SH-SY5Y (cell line): ENCODE results near the gene DYRK2.

Experiments
- GATA2 ChIP-seq: IDR thresholded peaks from 2 replicates; pipeline ENCODE4 v1.6.1; 2011; ENCODE audit warnings: mild to moderate bottlenecking, low read depth, low read length
- GATA3 ChIP-seq: IDR thresholded peaks from 2 replicates; pipeline ENCODE4 v1.6.1; 2011; ENCODE audit warnings: low read depth, mild to moderate bottlenecking, low read length, moderate library complexity

DNA sequence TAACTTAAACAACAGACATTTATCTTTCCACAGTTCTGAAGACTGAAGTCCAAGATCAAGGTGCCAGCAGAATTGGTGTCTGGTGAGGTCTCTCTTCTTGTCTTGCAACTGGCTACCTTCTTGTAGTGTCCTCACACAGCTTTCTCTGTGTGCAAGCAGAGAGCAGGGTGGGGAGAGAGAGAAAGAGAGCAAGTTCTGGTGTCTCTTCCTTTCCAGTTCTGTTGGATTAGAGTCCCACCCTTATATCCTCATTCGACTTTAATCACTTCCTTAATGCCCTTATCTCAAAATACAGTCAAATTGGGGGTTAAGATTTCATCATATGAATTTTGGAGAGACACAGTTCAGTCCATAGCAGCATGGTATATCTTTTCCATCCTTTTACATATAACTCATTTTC is 40.8 kb downstream of the DYRK2 start:
- TF ChIP-seq GATA3 (no peak), GATA2 (no peak)
